Endometrial microvascular endothelial cells (primary cell): ENCODE results near the gene HLA-DPA1. TPM values are rescaled to one million over a fixed set of nuclear protein-coding genes. Genes with fewer than 3 reads are reported as not detected.
"Not testable (repeated sequence)": the region's sequence is repeated elsewhere in the genome, so short reads cannot be mapped to it uniquely, and the experiment has no call there.

Experiments used
- in situ Hi-C: cut with HindIII; loops from 2 replicates; pipeline ENCODE4 v1.10.0; 2017; ENCODE audit warnings: low sequenced_read_pairs, low pct_unique_long_range_greater_than_20kb; ENCODE audit errors: inconsistent ontology term
- total RNA-seq: library from RNA; depleted of rRNA; stranded (reverse); fragments of >200 nt; gene quantifications from one replicate; pipeline ENCODE4 v1.2.3, GENCODE V29; 2015; ENCODE audit errors: inconsistent ontology term

Gene HLA-DPA1
- total RNA-seq, 1 donor from 2014 or later, result 8.6 TPM

- in situ Hi-C loops, result no loop called here
Measured at GRCh38 chr6:33070909-33071308, 2.5 kb downstream of the HLA-DPA1 start.

DNA sequence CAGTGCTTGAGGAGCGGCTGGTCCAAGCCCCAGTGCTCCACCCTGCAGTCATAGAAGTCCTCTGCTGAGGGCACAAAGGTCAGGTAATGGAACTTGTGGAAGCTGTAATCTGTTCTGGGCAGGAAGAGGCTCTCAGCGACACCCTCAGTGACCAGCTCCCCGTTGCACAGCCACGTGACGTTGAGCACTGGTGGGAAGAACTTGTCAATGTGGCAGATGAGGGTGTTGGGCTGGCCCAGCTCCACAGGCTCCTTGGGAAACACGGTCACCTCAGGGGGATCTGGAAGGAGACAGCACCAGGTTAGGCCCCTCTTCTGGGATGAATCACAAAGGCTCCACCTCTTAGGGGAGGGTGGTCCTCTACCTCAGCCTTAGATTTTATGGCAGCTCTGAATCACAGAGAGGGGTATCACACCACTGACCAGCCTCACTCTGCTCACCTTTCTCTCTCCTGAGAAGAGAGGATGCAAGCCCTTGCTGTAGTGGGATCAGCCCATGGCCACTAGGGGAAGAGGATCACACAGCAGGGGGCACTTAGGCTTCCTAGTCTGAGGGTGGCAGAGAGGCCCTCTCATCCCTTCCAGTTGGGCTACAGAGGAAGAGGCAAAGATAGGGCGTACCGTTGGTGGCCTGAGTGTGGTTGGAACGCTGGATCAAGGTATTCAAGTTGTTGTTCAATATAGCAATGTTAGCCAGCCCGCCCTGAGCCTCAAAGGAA, 4.3 kb downstream of the HLA-DPA1 start:
- in situ Hi-C loops, result no loop called here

- in situ Hi-C loops, result no loop called here
Measured at GRCh38 chr6:33066917-33067521, 6.4 kb downstream of the HLA-DPA1 start.

- in situ Hi-C loops, result no loop called here
Measured at GRCh38 chr6:33065312-33065711, 8.1 kb downstream of the HLA-DPA1 start.

- in situ Hi-C loops, result no loop called here
Measured at GRCh38 chr6:33064723-33065122, 8.7 kb downstream of the HLA-DPA1 start.

- in situ Hi-C loops, result not testable (repeated sequence)
Measured at GRCh38 chr6:33063435-33063834, 10.0 kb downstream of the HLA-DPA1 start.

DNA sequence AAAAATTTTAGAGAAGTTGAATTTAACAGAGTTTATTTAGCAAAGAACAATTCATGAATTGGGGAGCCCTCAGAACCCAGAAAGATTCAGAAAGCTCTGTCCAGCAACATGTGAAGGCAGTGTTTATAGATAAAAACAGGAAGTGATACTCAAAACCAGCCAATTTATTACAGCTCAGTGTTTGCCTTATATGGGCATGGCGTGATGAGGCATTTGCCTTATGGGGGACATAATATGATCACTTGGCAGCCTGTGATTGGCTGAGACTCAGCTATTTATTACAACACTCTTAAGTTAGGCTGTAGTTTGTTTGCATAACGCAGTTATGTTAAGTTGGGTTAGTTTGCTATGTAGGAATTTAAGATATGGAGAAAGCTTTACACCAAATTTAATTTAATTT, 11.5 kb downstream of the HLA-DPA1 start:
- in situ Hi-C loops, result no loop called here

DNA sequence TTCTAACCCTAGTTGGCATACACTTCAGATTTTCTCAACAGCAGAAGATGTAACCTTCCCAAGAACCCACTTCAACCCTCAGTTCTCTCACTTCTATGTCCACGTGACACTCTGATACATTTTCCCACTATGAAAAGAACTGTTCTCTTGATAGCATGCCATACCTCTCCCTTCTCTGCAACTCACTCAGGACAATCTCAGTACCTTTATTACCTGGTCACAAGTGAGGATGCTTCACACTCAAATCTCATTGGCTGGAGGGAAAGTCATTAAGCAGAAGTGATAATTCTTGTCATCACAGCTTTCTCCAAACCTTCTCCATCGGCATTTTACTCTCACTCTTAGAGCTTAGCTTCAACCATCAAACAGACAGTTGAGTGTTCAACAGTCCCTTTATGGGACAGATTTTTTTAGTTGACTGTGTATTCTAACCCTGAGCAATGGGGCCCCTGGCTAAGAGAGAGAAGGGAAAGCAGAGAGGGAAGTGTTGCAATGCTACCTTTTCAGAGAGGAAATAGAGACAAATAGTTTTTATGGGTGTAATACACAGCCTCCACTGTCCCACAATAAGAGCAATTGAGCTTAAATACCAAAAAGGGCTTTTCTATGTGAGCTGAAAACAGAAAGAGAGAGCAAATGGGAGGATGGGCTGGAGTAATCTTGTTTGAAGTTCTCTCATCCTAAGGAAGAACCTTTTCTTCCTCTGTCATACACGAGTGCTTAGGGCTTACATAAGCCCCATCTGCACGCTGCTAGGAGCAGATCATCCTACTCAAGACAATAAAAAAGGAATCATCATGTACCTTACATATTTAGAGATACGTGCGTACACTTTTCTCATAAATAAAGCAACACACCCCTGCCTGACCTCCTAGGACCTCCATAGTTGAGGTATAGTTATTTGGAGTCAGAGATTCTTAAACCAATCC, 16.0 kb downstream of the HLA-DPA1 start:
- in situ Hi-C loops, result no loop called here

DNA sequence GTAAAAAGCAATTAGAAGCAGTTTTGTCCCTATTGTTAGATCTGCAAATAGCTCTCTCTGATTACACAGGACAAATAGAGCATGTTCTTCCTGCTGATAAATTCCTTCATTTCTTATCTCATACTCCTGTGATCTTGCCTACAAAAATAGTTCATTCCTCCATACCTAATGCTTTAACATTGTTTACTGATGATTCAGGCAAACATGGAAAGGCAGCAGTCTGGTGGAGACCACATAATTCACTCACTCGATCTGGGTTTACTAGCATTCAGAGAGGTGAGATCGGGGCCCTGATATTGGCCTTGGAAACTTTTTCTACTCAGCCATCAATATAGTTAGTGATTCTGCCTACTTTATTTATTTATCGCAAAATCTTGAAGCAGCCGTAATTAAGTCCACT, 20.2 kb downstream of the HLA-DPA1 start:
- in situ Hi-C loops, result no loop called here

DNA sequence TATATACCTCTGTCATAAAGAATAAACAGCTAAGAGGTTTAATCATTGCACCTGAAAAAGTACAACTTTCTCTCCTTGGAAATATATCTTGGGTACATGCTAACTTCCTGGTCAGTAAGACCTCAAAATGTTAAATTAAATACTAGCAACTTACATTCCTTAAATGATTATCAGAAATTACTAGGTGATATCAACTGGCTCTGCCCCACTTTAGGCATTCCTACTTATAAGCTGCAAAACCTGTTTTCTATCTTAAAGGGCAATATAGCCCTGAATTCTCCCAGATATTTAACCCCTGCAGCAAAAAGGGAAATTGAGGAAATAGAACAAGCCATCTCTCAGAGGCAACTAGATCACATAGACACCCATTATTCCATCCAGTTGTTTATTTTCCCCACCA, 20.8 kb downstream of the HLA-DPA1 start:
- in situ Hi-C loops, result no loop called here

- in situ Hi-C loops, result no loop called here
Measured at GRCh38 chr6:33050014-33050810, 23.2 kb downstream of the HLA-DPA1 start.

DNA sequence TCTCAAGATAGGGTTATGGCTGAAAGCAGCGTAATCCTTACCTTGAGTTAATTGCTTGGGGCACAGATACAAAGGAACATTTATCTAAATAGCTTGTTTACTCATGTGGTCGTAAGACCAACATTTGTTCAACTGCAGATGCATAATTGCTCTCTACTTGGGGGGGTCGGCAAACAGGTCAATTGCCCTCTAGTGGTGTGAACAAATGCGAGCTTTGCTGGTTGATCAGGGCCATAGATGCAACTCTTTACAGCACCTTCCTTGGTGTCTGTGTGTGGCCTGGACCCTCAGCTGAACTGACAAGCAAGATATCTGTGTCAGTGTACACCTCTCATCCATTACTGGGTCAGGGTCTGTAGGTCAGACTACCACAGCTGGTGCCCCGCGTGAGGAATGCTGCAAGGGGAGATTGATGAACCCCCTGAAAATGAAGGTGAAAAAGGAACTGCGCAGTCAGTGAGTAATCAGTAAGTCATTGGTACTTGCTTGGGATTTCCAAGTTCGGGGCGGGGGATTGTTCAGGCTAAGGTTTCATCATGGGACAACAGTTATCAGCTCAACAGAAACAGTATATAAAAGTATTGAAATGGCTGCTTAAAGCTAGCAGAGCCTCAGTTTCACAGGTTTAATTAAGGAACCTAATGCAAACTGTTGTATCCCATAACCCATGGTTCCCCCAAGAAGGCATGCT, 24.0 kb downstream of the HLA-DPA1 start:
- in situ Hi-C loops, result no loop called here

DNA sequence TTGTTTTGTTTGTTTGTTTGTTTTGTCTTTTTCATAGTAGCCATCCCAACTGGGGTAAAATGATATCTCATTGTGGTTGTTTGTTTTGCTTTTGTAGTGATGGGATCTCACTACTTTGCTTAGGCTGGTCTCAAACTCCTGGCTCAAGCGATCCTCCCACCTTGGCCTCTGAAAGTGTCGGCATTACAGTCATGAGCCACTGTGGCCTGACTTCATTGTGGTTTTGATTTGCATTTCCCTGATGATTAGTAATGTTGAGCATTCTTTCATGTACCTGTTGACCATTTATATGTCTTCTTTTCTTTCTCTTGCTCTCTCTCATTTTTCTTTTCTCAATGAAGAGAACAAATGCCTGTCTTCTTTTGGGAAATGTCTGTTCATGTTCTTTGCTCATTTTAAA, 33.3 kb downstream of the HLA-DPA1 start:
- in situ Hi-C loops, result no loop called here

GRCh38 chr6:33036535-33036934, 36.9 kb downstream of the HLA-DPA1 start:
- in situ Hi-C loops, result no loop called here

GRCh38 chr6:33034554-33034953, 38.9 kb downstream of the HLA-DPA1 start:
- in situ Hi-C loops, result no loop called here

DNA sequence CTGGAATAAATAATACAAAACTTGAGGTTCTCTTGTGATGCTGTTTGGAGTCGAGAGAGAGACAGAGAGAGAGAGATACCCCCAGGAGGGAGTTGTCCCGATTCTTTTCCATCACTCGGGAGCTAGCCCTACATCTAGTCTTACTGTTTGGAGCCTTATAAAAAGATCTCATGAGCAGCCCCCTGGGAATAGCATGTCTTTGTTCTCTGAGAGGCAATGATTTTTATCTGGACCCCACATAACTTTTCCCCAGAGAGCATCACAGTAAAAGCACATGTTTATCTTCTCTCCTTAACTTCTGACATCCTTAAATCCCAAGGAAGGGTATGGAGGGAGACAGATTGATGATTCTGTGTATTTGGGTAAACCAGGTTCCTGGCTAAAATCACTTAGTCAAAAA, 43.2 kb downstream of the HLA-DPA1 start:
- in situ Hi-C loops, result no loop called here

DNA sequence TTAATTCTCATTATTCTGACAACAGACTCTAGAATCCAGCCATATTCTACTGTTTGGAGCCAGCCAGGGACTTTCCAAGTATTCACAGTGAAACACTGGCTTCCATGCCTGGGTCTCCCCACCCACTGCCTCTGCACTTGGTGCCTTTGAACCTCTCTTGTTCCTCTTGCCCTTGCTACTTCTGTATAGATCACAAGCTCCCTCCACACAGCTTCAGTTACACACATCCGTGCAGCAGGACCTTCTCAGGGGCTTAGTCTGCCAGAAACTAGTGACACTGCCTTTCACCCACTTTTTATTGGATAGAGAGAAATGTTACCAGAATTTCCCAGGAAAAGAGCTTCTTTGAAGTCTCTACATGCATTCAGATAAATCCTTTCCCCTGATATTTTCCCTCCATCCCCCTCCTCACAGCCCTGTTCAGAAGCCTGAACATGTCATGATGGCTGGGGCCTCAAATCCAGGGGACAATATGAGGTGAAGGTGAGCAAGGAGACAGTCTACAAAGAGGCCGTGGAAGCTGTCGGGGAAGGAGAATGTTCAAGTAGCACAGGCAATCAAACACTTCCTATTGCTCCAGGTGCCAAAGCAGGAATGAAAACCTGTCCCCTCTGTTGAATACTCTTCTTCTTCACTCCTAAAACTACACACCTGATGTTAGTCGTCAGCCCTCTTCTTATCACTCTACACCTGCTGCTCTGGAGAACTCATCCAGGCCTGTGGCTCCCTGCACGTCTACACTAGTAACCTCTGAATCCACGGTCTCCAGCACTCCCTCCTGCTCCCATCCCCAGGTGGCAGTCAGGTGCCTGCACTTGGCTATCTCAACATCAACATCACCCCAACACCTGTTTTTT, 43.9 kb downstream of the HLA-DPA1 start:
- in situ Hi-C loops, result no loop called here
